WTC11 (cell line): Measurements from ENCODE around the gene MDK. TPM values are rescaled to one million over a fixed set of nuclear protein-coding genes. Genes with fewer than 3 reads are reported as not detected.

Experiments used
- ATAC-seq: fragments of 200-7000 bp; cut with Tn5 transposase; 2 replicates; pipeline ENCODE4 v1.10.0; 2021; ENCODE audit warnings: mild to moderate bottlenecking, moderate library complexity
- CTCF ChIA-PET: fragments of 300-600 bp; sonication (Branson Sonifier 250); formaldehyde crosslinking; loops from one replicate; lab custom pipeline; 2021; ENCODE audit warnings: antibody characterized with exemption; lab: Charles Lee
- POLR2A ChIA-PET: fragments of 350-600 bp; sonication (Branson Sonifier 250); formaldehyde crosslinking; loops from one replicate; lab custom pipeline; 2021; ENCODE audit warnings: antibody characterized with exemption; lab: Charles Lee
- DNase-seq: peaks from one replicate; pipeline ENCODE4 v3.0.0; 2021; ENCODE audit warnings: low spot score
- H3K27ac Mint-ChIP-seq: 2 replicates; pipeline ENCODE4 v1.8.0; 2021; ENCODE audit warnings: mixed read lengths
- H3K27me3 Mint-ChIP-seq: 2 replicates; pipeline ENCODE4 v1.8.0; 2021; ENCODE audit warnings: low read depth, mild to moderate bottlenecking, moderate library complexity, mixed read lengths
- H3K36me3 Mint-ChIP-seq: 2 replicates; pipeline ENCODE4 v1.8.0; 2021; ENCODE audit warnings: mixed read lengths
- H3K4me1 Mint-ChIP-seq: 2 replicates; pipeline ENCODE4 v1.8.0; 2022; ENCODE audit warnings: mixed read lengths
- H3K4me3 Mint-ChIP-seq: 2 replicates; pipeline ENCODE4 v1.8.0; 2021; ENCODE audit warnings: mild to moderate bottlenecking, moderate library complexity, mixed read lengths
- H3K9me3 Mint-ChIP-seq: 2 replicates; pipeline ENCODE4 v1.8.0; 2021; ENCODE audit warnings: mixed read lengths
- AR ChIP-seq: fragments of 250-450 bp; sonication (Bioruptor Pico); IDR thresholded peaks from 2 replicates; pipeline ENCODE4 v1.9.0; 2021; ENCODE audit warnings: mild to moderate bottlenecking
- ATF6 ChIP-seq: sonication (generic); formaldehyde crosslinking; IDR thresholded peaks from 2 replicates; pipeline ENCODE4 v1.8.1; 2023; ENCODE audit warnings: mild to moderate bottlenecking, missing genetic modification reagents
- CBFB ChIP-seq: sonication (generic); formaldehyde crosslinking; IDR thresholded peaks from 2 replicates; pipeline ENCODE4 v1.8.1; 2022; ENCODE audit warnings: mild to moderate bottlenecking, low read depth, missing genetic modification reagents
- CREM ChIP-seq: sonication (generic); formaldehyde crosslinking; IDR thresholded peaks from 2 replicates; pipeline ENCODE4 v1.8.1; 2022; ENCODE audit warnings: mild to moderate bottlenecking, missing genetic modification reagents, moderate library complexity
- E2F5 ChIP-seq: sonication (generic); formaldehyde crosslinking; IDR thresholded peaks from 2 replicates; pipeline ENCODE4 v1.8.1; 2022; ENCODE audit warnings: mild to moderate bottlenecking, moderate library complexity, missing genetic modification reagents
- ELF4 ChIP-seq: sonication (generic); formaldehyde crosslinking; IDR thresholded peaks from 2 replicates; pipeline ENCODE4 v1.8.1; 2022; ENCODE audit warnings: low read depth, mild to moderate bottlenecking, moderate library complexity, missing genetic modification reagents
- EMX1 ChIP-seq: fragments of 250-450 bp; sonication (Bioruptor Pico); IDR thresholded peaks from 2 replicates; pipeline ENCODE4 v1.8.0; 2021; ENCODE audit warnings: mild to moderate bottlenecking
- GRHL2 ChIP-seq: fragments of 250-450 bp; sonication (Bioruptor Pico); IDR thresholded peaks from 2 replicates; pipeline ENCODE4 v1.8.0; 2022; ENCODE audit warnings: mild to moderate bottlenecking, moderate library complexity; ENCODE audit not compliant: insufficient replicate concordance, severe bottlenecking
- GTF2I ChIP-seq: fragments of 250-450 bp; sonication (Bioruptor Pico); conservative IDR thresholded peaks from 2 replicates; pipeline ENCODE4 v1.4.0; 2021; ENCODE audit warnings: mild to moderate bottlenecking
- MAX ChIP-seq: sonication (generic); formaldehyde crosslinking; IDR thresholded peaks from 2 replicates; pipeline ENCODE4 v1.8.0; 2022; ENCODE audit warnings: mild to moderate bottlenecking, missing genetic modification reagents
- MLX ChIP-seq: sonication (generic); formaldehyde crosslinking; IDR thresholded peaks from 2 replicates; pipeline ENCODE4 v1.8.1; 2023; ENCODE audit warnings: mild to moderate bottlenecking, missing genetic modification reagents, moderate library complexity
- MXD4 ChIP-seq: fragments of 250-450 bp; sonication (Bioruptor Pico); IDR thresholded peaks from 2 replicates; pipeline ENCODE4 v1.8.0; 2021; ENCODE audit warnings: mild to moderate bottlenecking, moderate library complexity, borderline replicate concordance
- RELA ChIP-seq: sonication (generic); formaldehyde crosslinking; IDR thresholded peaks from 2 replicates; pipeline ENCODE4 v1.8.1; 2022; ENCODE audit warnings: missing genetic modification reagents, mild to moderate bottlenecking, borderline replicate concordance
- USF2 ChIP-seq: sonication (generic); formaldehyde crosslinking; IDR thresholded peaks from 2 replicates; pipeline ENCODE4 v1.8.1; 2023; ENCODE audit warnings: mild to moderate bottlenecking, missing genetic modification reagents, moderate library complexity
- ZNF121 ChIP-seq: sonication (generic); formaldehyde crosslinking; IDR thresholded peaks from 2 replicates; pipeline ENCODE4 v1.8.0; 2023; ENCODE audit warnings: missing genetic modification reagents
- ZNF219 ChIP-seq: sonication (generic); formaldehyde crosslinking; IDR thresholded peaks from 2 replicates; pipeline ENCODE4 v1.8.0; 2023; ENCODE audit warnings: missing genetic modification reagents, mild to moderate bottlenecking, borderline replicate concordance
- ZNF281 ChIP-seq: sonication (generic); formaldehyde crosslinking; IDR thresholded peaks from 2 replicates; pipeline ENCODE4 v1.8.0; 2023; ENCODE audit warnings: mild to moderate bottlenecking, missing genetic modification reagents
- ZNF512 ChIP-seq: sonication (generic); formaldehyde crosslinking; IDR thresholded peaks from 2 replicates; pipeline ENCODE4 v1.8.1; 2022; ENCODE audit warnings: missing genetic modification reagents, borderline replicate concordance
- total RNA-seq: library from RNA; stranded (reverse); gene quantifications from 3 replicates; pipeline ENCODE4 v1.2.3, GENCODE V29; 2021

Gene MDK
- total RNA-seq, 1 experiment from 2014 or later, result 560 TPM

- no peaks in the 10 kb centered on the region for H3K27me3 Mint-ChIP-seq
- no peaks in the 10 kb centered on the region for H3K9me3 Mint-ChIP-seq
- DNase-seq, result no peak
- POLR2A ChIA-PET, result interaction anchor here (1.9 kb wide), 1 partner anchor 14 kb away, joined by 5 read pairs; no protein-coding TSS in a partner anchor
- H3K27ac Mint-ChIP-seq, result no peak overlapping the region
- no peak for ATAC-seq
- CTCF ChIA-PET, result interaction anchor here (1.0 to 8.8 kb wide), 12 partner anchors 12 to 114 kb away, joined by 3 to 231 read pairs (median 28); partner anchors contain the start of genes CHRM4 and MDK
- TF ChIP-seq ZNF512 (CRISPR knock-in tag), result no peak
- no peak for TF ChIP-seq ZNF219 (CRISPR knock-in tag)
- no peak for TF ChIP-seq GTF2I
- TF ChIP-seq ZNF281 (CRISPR knock-in tag), result no peak
- no peak for TF ChIP-seq E2F5 (CRISPR knock-in tag)
- TF ChIP-seq CBFB (CRISPR knock-in tag), result no peak
- H3K36me3 Mint-ChIP-seq, result peaks cover 8% of the 10 kb centered on the region
- peaks cover 61% of the 10 kb centered on the region for H3K4me1 Mint-ChIP-seq
- no peak overlapping the region for H3K4me3 Mint-ChIP-seq
Observed at GRCh38 chr11:46353698-46354097, 27.8 kb upstream of the MDK start.

- no peak overlapping the region for H3K4me3 Mint-ChIP-seq
- H3K27ac Mint-ChIP-seq, result no peak overlapping the region
- ChIA-PET POLR2A (interaction anchor here (0.5 kb wide), 1 partner anchor 21 kb away, joined by 3 read pairs; no protein-coding TSS in a partner anchor), CTCF (interaction anchor here (1.2 to 1.8 kb wide), 3 partner anchors 18 to 27 kb away, joined by 3 to 4 read pairs (median 4); no protein-coding TSS in a partner anchor)
- ATAC-seq (no peak), DNase-seq (no peak)
- H3K9me3 Mint-ChIP-seq, result no peaks in the 10 kb centered on the region
- H3K4me1 Mint-ChIP-seq, result peaks cover 43% of the 10 kb centered on the region
- no peaks in the 10 kb centered on the region for H3K27me3 Mint-ChIP-seq
- H3K36me3 Mint-ChIP-seq, result peaks cover 8% of the 10 kb centered on the region
- TF ChIP-seq USF2 (no peak), AR (CRISPR knock-in tag) (no peak), CREM (no peak), RELA (CRISPR knock-in tag) (no peak), ZNF219 (CRISPR knock-in tag) (no peak), GRHL2 (CRISPR knock-in tag) (no peak), EMX1 (no peak), ZNF512 (CRISPR knock-in tag) (no peak), ELF4 (CRISPR knock-in tag) (no peak), MXD4 (CRISPR knock-in tag) (no peak), MLX (CRISPR knock-in tag) (no peak), MAX (CRISPR knock-in tag) (no peak), ZNF121 (no peak), ATF6 (CRISPR knock-in tag) (no peak)
Observed at GRCh38 chr11:46356924-46357482, 24.5 kb upstream of the MDK start.
